ENCODE data around the gene IFIH1. TPM values are rescaled to one million over a fixed set of nuclear protein-coding genes. Genes with fewer than 3 reads are reported as not detected.

IFIH1 gene
- total and polyA plus RNA-seq, 2 experiments from 2014 or later = 1.2 to 2.5 TPM

GRCh38 chr2:162217598-162217997 lies 100.9 kb downstream of the IFIH1 start (continued):
- TF ChIP-seq EZH2 (IDR thresholded peaks at IDR 0.05; ENCODE audit: low read depth, unreplicated experiment) (no peak), EZH2phosphoT487 (IDR thresholded peaks at IDR 0.05; ENCODE audit: unreplicated experiment) (no peak), ZNF114 (CRISPR knock-in tag; IDR thresholded peaks at IDR 0.05) (no peak), CREB1 (CRISPR knock-in tag; IDR thresholded peaks at IDR 0.05; ENCODE audit: low read depth) (no peak), CTCF (conservative IDR thresholded peaks at IDR 0.05; ENCODE audit: low read depth in 2 of 2) (no peak), REST (IDR thresholded peaks at IDR 0.05; ENCODE audit: unreplicated experiment) (no peak)

Other genes with a start within 250 kb of the IFIH1 start
- 2.8 and 4.1 TPM in 2 replicates for gene DPP4, start 244.5 kb downstream of the IFIH1 start, total RNA-seq (2014; rRNA removed; shearing (Covaris generic))
- gene DPP4, start 244.5 kb downstream of the IFIH1 start, polyA plus RNA-seq (2016; fragmentation: Nextera tagmentation; extraction: Ambion mirVana) = 1.0 and 1.5 TPM in 2 replicates
- gene GCG, start 166.4 kb downstream of the IFIH1 start, total RNA-seq (2014; rRNA removed; shearing (Covaris generic)) = not detected in 2 replicates
- not detected in 2 replicates for gene GCG, start 166.4 kb downstream of the IFIH1 start, polyA plus RNA-seq (2016; fragmentation: Nextera tagmentation; extraction: Ambion mirVana)
- gene FAP, start 75.2 kb downstream of the IFIH1 start, total RNA-seq (2014; rRNA removed; shearing (Covaris generic)) = not detected in 2 replicates
- 0.42 TPM in 1 of 2 replicates, not detected in the other for gene FAP, start 75.2 kb downstream of the IFIH1 start, polyA plus RNA-seq (2016; fragmentation: Nextera tagmentation; extraction: Ambion mirVana)
- 39.3 and 42.6 TPM in 2 replicates for gene GCA, start 25.4 kb upstream of the IFIH1 start, total RNA-seq (2014; rRNA removed; shearing (Covaris generic))
- gene GCA, start 25.4 kb upstream of the IFIH1 start, polyA plus RNA-seq (2016; fragmentation: Nextera tagmentation; extraction: Ambion mirVana) = 52.0 and 62.7 TPM in 2 replicates

Data from GM23338 (cell line).